PC-3 (cell line): ENCODE data around the gene HDHD3.

Experiments
- EZH2 ChIP-seq: fragments of 300-600 bp; sonication (generic); IDR thresholded peaks from one replicate; pipeline ENCODE4 v1.6.1; 2017; ENCODE audit warnings: antibody characterized with exemption, mild to moderate bottlenecking, low read length; ENCODE audit not compliant: unreplicated experiment
- EZH2phosphoT487 ChIP-seq: fragments of 300-600 bp; sonication (generic); IDR thresholded peaks from 2 replicates; pipeline ENCODE4 v1.6.1; 2018; ENCODE audit warnings: mild to moderate bottlenecking, antibody characterized with exemption, low read length, borderline replicate concordance
- TF ChIP-seq, protein P1 (sequence below): fragments of 300-600 bp; sonication (generic); conservative IDR thresholded peaks from 2 replicates; pipeline ENCODE4 v1.5.1; 2017; ENCODE audit warnings: antibody characterized with exemption, low read depth, mild to moderate bottlenecking, low read length

DNA sequence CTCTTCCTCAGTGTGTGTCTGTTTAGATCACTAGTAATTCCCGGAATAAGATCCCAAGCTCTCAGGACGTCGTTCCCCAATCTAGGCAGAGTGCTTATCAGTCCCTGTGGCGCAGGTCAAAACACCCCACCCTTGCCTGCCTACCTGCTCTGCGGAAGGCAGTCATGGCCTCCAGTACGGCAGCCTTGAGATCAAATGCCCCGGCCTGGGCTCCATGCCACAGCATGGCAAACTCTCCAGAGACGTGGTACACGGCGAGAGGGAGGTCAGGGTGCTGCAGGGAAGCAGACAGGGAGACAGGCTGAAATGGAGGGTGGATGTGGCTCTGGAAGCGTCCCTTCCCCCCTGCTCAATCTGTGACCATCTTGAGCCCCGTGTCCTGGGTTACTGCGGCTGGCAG is 12.0 kb upstream of the HDHD3 start:
- TF ChIP-seq, protein P1, sequence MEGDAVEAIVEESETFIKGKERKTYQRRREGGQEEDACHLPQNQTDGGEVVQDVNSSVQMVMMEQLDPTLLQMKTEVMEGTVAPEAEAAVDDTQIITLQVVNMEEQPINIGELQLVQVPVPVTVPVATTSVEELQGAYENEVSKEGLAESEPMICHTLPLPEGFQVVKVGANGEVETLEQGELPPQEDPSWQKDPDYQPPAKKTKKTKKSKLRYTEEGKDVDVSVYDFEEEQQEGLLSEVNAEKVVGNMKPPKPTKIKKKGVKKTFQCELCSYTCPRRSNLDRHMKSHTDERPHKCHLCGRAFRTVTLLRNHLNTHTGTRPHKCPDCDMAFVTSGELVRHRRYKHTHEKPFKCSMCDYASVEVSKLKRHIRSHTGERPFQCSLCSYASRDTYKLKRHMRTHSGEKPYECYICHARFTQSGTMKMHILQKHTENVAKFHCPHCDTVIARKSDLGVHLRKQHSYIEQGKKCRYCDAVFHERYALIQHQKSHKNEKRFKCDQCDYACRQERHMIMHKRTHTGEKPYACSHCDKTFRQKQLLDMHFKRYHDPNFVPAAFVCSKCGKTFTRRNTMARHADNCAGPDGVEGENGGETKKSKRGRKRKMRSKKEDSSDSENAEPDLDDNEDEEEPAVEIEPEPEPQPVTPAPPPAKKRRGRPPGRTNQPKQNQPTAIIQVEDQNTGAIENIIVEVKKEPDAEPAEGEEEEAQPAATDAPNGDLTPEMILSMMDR: no peak
- no peak for TF ChIP-seq EZH2
- no peak for TF ChIP-seq EZH2phosphoT487
